ENCODE measurements around the gene B3GAT1.
"Not testable (repeated sequence)": the region's sequence is repeated elsewhere in the genome, so short reads cannot be mapped to it uniquely, and the experiment has no call there.

Gene B3GAT1

DNA sequence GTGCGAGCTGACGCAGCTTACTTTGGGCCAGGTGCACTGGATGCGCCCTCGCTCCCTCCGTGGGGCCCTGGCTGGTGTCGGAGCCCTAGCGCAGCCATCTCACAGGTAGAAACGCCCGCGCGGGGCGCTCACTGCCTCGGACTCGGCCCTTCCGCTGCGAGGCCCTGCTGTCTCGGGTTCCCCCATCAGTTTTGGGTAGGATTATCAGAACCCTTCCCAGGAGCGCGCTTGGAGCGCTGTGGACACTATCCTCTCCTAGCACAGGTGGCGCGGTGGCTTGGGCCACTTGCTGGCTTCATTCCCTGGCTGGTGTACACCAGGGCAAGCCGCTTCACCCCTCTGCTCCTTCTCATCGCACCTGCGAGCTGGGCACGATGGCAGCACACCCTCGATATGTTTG lies 35.7 kb upstream of the B3GAT1 start:
- Mint-ChIP-seq H3K36me3 (no peaks in the 10 kb centered on the region), H3K4me3 (no peak overlapping the region), H3K27ac (no peak overlapping the region), H3K9me3 (no peaks in the 10 kb centered on the region), H3K4me1 (no peaks in the 10 kb centered on the region), H3K27me3 (peaks cover 7% of the 10 kb centered on the region)
- no peak for ATAC-seq

GRCh38 chr11:134445601-134446325 lies 33.7 kb upstream of the B3GAT1 start:
- H3K27ac Mint-ChIP-seq: no peak overlapping the region
- H3K9me3 Mint-ChIP-seq: no peaks in the 10 kb centered on the region
- H3K4me3 Mint-ChIP-seq: no peak overlapping the region
- H3K36me3 Mint-ChIP-seq: no peaks in the 10 kb centered on the region
- peaks cover 12% of the 10 kb centered on the region for H3K27me3 Mint-ChIP-seq
- no peaks in the 10 kb centered on the region for H3K4me1 Mint-ChIP-seq
- no peak for ATAC-seq

DNA sequence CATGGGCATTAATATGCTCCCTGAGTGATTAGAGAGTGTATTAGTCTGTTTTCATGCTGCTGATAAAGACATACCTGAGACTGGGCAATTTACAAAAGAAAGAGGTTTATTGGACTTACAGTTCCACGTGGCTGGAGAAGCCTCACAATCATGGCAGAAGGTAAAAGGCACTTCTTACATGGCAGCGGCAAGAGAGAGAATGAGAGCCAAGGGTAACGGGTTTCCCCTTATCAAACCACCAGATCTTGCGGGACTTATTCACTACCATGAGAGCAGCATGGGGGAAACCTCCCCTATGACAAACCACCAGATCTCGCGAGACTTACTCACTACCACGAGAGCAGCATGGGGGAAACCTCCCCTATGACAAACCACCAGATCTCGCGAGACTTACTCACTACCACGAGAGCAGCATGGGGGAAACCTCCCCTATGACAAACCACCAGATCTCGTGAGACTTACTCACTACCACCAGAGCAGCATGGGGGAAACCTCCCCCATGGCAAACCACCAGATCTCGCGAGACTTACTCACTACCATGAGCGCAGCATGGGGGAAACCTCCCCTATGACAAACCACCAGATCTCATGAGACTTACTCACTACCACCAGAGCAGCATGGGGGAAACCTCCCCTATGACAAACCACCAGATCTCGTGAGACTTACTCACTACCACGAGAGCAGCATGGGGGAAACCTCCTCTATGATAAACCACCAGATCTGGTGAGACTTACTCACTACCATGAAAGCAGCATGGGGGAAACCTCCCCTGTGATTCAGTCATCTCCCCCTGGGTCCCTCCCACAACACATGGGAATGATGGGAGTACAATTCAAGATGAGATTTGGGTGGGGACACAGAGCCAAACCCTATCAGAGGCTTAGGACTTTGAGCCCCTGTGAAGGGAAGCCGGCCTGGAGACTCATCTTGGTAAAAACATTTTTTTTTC lies 32.4 kb upstream of the B3GAT1 start:
- peaks cover 12% of the 10 kb centered on the region for H3K27me3 Mint-ChIP-seq
- not testable (repeated sequence) for H3K4me1 Mint-ChIP-seq, H3K27ac Mint-ChIP-seq, ATAC-seq, H3K4me3 Mint-ChIP-seq, H3K9me3 Mint-ChIP-seq, H3K36me3 Mint-ChIP-seq

- no peaks in the 10 kb centered on the region for H3K4me1 Mint-ChIP-seq
- peaks cover 3% of the 10 kb centered on the region for H3K9me3 Mint-ChIP-seq
- H3K36me3 Mint-ChIP-seq: no peaks in the 10 kb centered on the region
- no peak overlapping the region for H3K27ac Mint-ChIP-seq
- peaks cover 12% of the 10 kb centered on the region for H3K27me3 Mint-ChIP-seq
- no peak for ATAC-seq
- H3K4me3 Mint-ChIP-seq: no peak overlapping the region
These were observed 31.2 kb upstream of the B3GAT1 start for GRCh38 chr11:134443246-134443645.

DNA sequence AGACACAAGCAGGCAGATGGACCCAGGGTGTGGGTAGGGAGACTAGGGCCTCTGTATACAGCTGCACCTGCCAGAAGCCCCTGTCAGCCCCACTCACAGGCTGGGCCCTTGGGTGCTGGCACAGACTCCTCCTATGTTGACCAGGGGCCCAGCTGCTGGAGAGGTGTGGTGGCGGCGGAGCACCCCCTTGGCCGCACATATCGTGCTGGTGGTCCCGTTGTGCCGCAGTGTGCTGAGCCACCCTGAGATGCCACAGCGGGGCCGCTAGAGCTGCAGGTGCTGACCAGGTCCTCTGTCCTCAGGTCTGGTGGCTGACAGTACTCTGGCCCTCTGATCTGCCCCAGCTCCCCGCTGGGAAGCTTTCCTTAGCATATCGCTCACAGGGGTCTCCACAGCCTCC lies 30.2 kb upstream of the B3GAT1 start:
- H3K4me3 Mint-ChIP-seq: no peak overlapping the region
- H3K27me3 Mint-ChIP-seq: peaks cover 12% of the 10 kb centered on the region
- H3K9me3 Mint-ChIP-seq: peaks cover 3% of the 10 kb centered on the region

GRCh38 chr11:134441706-134442105 lies 29.7 kb upstream of the B3GAT1 start:
- H3K27me3 Mint-ChIP-seq: peaks cover 12% of the 10 kb centered on the region

More for the DNA sequence above, 30.2 kb upstream of the B3GAT1 start:
- no peaks in the 10 kb centered on the region for H3K36me3 Mint-ChIP-seq
- no peaks in the 10 kb centered on the region for H3K4me1 Mint-ChIP-seq
- ATAC-seq: peak; percentile 14
- no peak overlapping the region for H3K27ac Mint-ChIP-seq

GRCh38 chr11:134441281-134441680 lies 29.2 kb upstream of the B3GAT1 start:
- H3K9me3 Mint-ChIP-seq: peaks cover 3% of the 10 kb centered on the region
- H3K4me1 Mint-ChIP-seq: no peaks in the 10 kb centered on the region
- no peak overlapping the region for H3K27ac Mint-ChIP-seq
- H3K36me3 Mint-ChIP-seq: no peaks in the 10 kb centered on the region
- ATAC-seq: no peak
- no peak overlapping the region for H3K4me3 Mint-ChIP-seq
- peaks cover 12% of the 10 kb centered on the region for H3K27me3 Mint-ChIP-seq

More at GRCh38 chr11:134441706-134442105, 29.7 kb upstream of the B3GAT1 start:
- H3K4me3 Mint-ChIP-seq: no peak overlapping the region
- no peaks in the 10 kb centered on the region for H3K36me3 Mint-ChIP-seq
- ATAC-seq: no peak
- H3K27ac Mint-ChIP-seq: no peak overlapping the region
- H3K4me1 Mint-ChIP-seq: no peaks in the 10 kb centered on the region
- peaks cover 3% of the 10 kb centered on the region for H3K9me3 Mint-ChIP-seq

GRCh38 chr11:134440851-134441250 lies 28.8 kb upstream of the B3GAT1 start:
- Mint-ChIP-seq H3K27ac (no peak overlapping the region), H3K36me3 (no peaks in the 10 kb centered on the region), H3K27me3 (peaks cover 12% of the 10 kb centered on the region), H3K4me3 (no peak overlapping the region), H3K9me3 (peaks cover 3% of the 10 kb centered on the region), H3K4me1 (no peaks in the 10 kb centered on the region)
- ATAC-seq: no peak

GRCh38 chr11:134438542-134439537 lies 26.8 kb upstream of the B3GAT1 start:
- Mint-ChIP-seq H3K9me3 (peaks cover 3% of the 10 kb centered on the region), H3K36me3 (no peaks in the 10 kb centered on the region), H3K4me1 (no peaks in the 10 kb centered on the region), H3K4me3 (no peak overlapping the region), H3K27me3 (peaks cover 12% of the 10 kb centered on the region), H3K27ac (no peak overlapping the region)
- ATAC-seq: no peak

DNA sequence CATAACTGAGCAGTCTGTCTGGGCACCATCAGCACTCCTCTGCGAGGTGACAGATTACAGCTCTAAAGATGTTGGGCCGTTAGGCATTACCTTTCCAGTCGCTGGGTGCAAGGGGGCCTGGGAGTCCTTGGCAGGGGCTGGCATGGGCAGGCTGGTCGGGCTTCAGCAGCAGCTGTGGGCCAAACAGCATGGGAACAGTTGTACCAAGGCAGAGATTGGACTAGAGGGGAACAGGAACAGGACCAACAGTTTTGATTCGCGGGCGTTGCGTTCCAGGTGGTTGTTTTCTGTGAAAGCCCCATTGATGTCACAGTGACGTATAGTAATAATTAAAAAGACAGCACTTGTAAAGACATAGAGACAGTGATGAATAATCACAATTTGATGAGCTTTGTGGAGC lies 25.8 kb upstream of the B3GAT1 start:
- Mint-ChIP-seq H3K4me3 (no peak overlapping the region), H3K27me3 (peaks cover 6% of the 10 kb centered on the region), H3K27ac (no peak overlapping the region), H3K9me3 (peaks cover 3% of the 10 kb centered on the region), H3K36me3 (no peaks in the 10 kb centered on the region), H3K4me1 (no peaks in the 10 kb centered on the region)
- ATAC-seq: no peak

- Mint-ChIP-seq H3K4me3 (no peak overlapping the region), H3K27ac (no peak overlapping the region), H3K27me3 (no peaks in the 10 kb centered on the region), H3K36me3 (no peaks in the 10 kb centered on the region), H3K4me1 (no peaks in the 10 kb centered on the region), H3K9me3 (peaks cover 3% of the 10 kb centered on the region)
- ATAC-seq: peak; percentile 37
These were observed 24.7 kb upstream of the B3GAT1 start for GRCh38 chr11:134436781-134437180.

GRCh38 chr11:134433806-134434205 lies 21.8 kb upstream of the B3GAT1 start:
- Mint-ChIP-seq H3K27ac (no peak overlapping the region), H3K4me1 (no peaks in the 10 kb centered on the region)

GRCh38 chr11:134433251-134433650 lies 21.2 kb upstream of the B3GAT1 start:
- Mint-ChIP-seq H3K27ac (no peak overlapping the region), H3K4me3 (no peak overlapping the region), H3K36me3 (no peaks in the 10 kb centered on the region), H3K9me3 (no peaks in the 10 kb centered on the region), H3K4me1 (no peaks in the 10 kb centered on the region), H3K27me3 (peaks cover 15% of the 10 kb centered on the region)
- no peak for ATAC-seq

More at GRCh38 chr11:134433806-134434205, 21.8 kb upstream of the B3GAT1 start:
- Mint-ChIP-seq H3K9me3 (no peaks in the 10 kb centered on the region), H3K27me3 (peaks cover 13% of the 10 kb centered on the region), H3K36me3 (no peaks in the 10 kb centered on the region), H3K4me3 (no peak overlapping the region)
- ATAC-seq: no peak

DNA sequence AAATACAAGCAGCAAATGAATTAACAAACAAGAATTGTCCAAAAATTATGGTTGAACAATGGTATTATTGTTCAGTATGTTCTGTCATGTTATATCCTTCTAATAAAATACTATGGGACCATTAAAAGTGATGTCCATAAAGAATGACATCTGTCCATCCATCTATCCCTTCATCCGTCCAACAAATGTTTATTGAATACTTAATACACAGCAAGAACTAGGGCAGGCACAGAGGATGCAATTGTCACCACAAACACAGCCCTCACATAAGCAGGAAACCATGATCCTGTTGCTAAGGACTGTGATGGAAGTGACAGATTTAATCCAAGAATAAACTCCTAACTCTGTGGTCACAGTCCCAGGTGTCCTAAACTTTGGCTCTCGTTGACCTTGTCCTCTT lies 20.7 kb upstream of the B3GAT1 start:
- Mint-ChIP-seq H3K27me3 (peaks cover 15% of the 10 kb centered on the region), H3K4me3 (no peak overlapping the region), H3K27ac (no peak overlapping the region), H3K4me1 (no peaks in the 10 kb centered on the region), H3K9me3 (no peaks in the 10 kb centered on the region), H3K36me3 (no peaks in the 10 kb centered on the region)
- ATAC-seq: no peak

GRCh38 chr11:134429106-134429505 lies 17.1 kb upstream of the B3GAT1 start:
- Mint-ChIP-seq H3K36me3 (no peaks in the 10 kb centered on the region), H3K9me3 (no peaks in the 10 kb centered on the region), H3K4me3 (no peak overlapping the region), H3K27me3 (peaks cover 23% of the 10 kb centered on the region), H3K27ac (no peak overlapping the region), H3K4me1 (no peaks in the 10 kb centered on the region)
- ATAC-seq: no peak

All from stimulated activated memory B cell treated with anti-CD40 and anti-IgM and Interleukin-4, amounts not matched to agents 10 μg/mL and 1 μg/mL and 100 μg/mL, for 72 hours (primary cell).